T-helper 1 cell treated with Interleukin-12 subunit alpha and Interleukin-12 subunit beta and Interleukin-4 antibody, amounts not matched to agents 30 ng/mL and 1 ng/mL, for 36 hours (primary cell): ENCODE results near the gene FAM20B. TPM values are rescaled to one million over a fixed set of nuclear protein-coding genes. Genes with fewer than 3 reads are reported as not detected.
"Not testable (repeated sequence)": the region's sequence is repeated elsewhere in the genome, so short reads cannot be mapped to it uniquely, and the experiment has no call there.

Source experiments
- intact Hi-C: fragments of 100-400 bp; cut with micrococcal nuclease; formaldehyde crosslinking; loops from one replicate; pipeline ENCODE4 v1.15.1; 2024
- total RNA-seq: library from RNA; stranded (reverse); gene quantifications from 2 replicates; pipeline ENCODE4 v1.2.3, GENCODE V29; 2022

The FAM20B gene
- total RNA-seq, 1 donor from 2014 or later: 22.7 TPM

GRCh38 chr1:179021873-179022272, 3.8 kb upstream of the FAM20B start:
- intact Hi-C loops: loop anchor here (10.0 kb wide), 1 partner anchor 2003 kb away; the partner anchor contains the start of gene STX6

- intact Hi-C loops: loop anchor here (2.0 to 10.0 kb wide), 3 partner anchors 15 to 2001 kb away; partner anchors contain the start of gene STX6
Observed at GRCh38 chr1:179023946-179024650, 1.6 kb upstream of the FAM20B start.

GRCh38 chr1:179025975-179026812, 500 bp downstream of the FAM20B start:
- intact Hi-C loops: loop anchor here (1.0 to 10.0 kb wide), 14 partner anchors 8 to 1999 kb away; partner anchors contain the start of genes ABL2, CEP350, STX6 and TOR1AIP1

- intact Hi-C loops: loop anchor here (1.0 to 10.0 kb wide), 8 partner anchors 7 to 1998 kb away; partner anchors contain the start of genes ABL2, STX6 and TOR1AIP1
Observed at GRCh38 chr1:179026813-179027669, 1.3 kb downstream of the FAM20B start.

GRCh38 chr1:179029321-179029759, 3.6 kb downstream of the FAM20B start:
- intact Hi-C loops: loop anchor here (5.0 to 10.0 kb wide), 3 partner anchors 198 to 1995 kb away; partner anchors contain the start of genes ABL2 and STX6

GRCh38 chr1:179030130-179030529, 4.4 kb downstream of the FAM20B start:
- intact Hi-C loops: no loop called here

GRCh38 chr1:179030683-179031082, 5.0 kb downstream of the FAM20B start:
- intact Hi-C loops: no loop called here

GRCh38 chr1:179031284-179031683, 5.6 kb downstream of the FAM20B start:
- intact Hi-C loops: no loop called here

GRCh38 chr1:179031855-179032513, 6.3 kb downstream of the FAM20B start:
- intact Hi-C loops: no loop called here

- intact Hi-C loops: loop anchor here (1.0 to 2.0 kb wide), 3 partner anchors 8 to 330 kb away; partner anchors contain the start of gene AXDND1
Observed at GRCh38 chr1:179034720-179035119, 9.0 kb downstream of the FAM20B start.

- intact Hi-C loops: loop anchor here (1.0 kb wide), 1 partner anchor 44 kb away; no protein-coding TSS in a partner anchor
Observed at GRCh38 chr1:179036844-179037465, 11.3 kb downstream of the FAM20B start.

GRCh38 chr1:179038528-179039281, 13.0 kb downstream of the FAM20B start:
- intact Hi-C loops: loop anchor here (2.0 kb wide), 1 partner anchor 14 kb away; the partner anchor contains the start of gene FAM20B

GRCh38 chr1:179039502-179040174, 13.9 kb downstream of the FAM20B start:
- intact Hi-C loops: loop anchor here (2.0 kb wide), 1 partner anchor 15 kb away; the partner anchor contains the start of gene FAM20B

GRCh38 chr1:179040175-179040551, 14.5 kb downstream of the FAM20B start:
- intact Hi-C loops: not testable (repeated sequence)

GRCh38 chr1:179042087-179042486, 16.4 kb downstream of the FAM20B start:
- intact Hi-C loops: no loop called here

- intact Hi-C loops: no loop called here
Observed at GRCh38 chr1:179042700-179043099, 17.0 kb downstream of the FAM20B start.

- intact Hi-C loops: no loop called here
Observed at GRCh38 chr1:179043266-179043665, 17.6 kb downstream of the FAM20B start.

- intact Hi-C loops: no loop called here
Observed at GRCh38 chr1:179043907-179044306, 18.2 kb downstream of the FAM20B start.
